NT2/D1 (cell line): Measurements from ENCODE around the gene MEGF9.
"Not testable (repeated sequence)": the region's sequence is repeated elsewhere in the genome, so short reads cannot be mapped to it uniquely, and the experiment has no call there.

Source experiments
- DNase-seq: peaks from one replicate; pipeline ENCODE4 v3.0.0-alpha.2; 2011; ENCODE audit warnings: low read depth, low spot score
- H3K27me3 ChIP-seq: 2 replicates; pipeline ENCODE4 v1.6.0; 2011; ENCODE audit warnings: mild to moderate bottlenecking; ENCODE audit not compliant: insufficient read length, insufficient read depth
- H3K36me3 ChIP-seq: 2 replicates; pipeline ENCODE4 v1.6.1; 2011; ENCODE audit warnings: mild to moderate bottlenecking, low read length, mixed read lengths; ENCODE audit not compliant: insufficient read depth, insufficient read length
- H3K4me1 ChIP-seq: 2 replicates; pipeline ENCODE4 v1.5.1; 2011; ENCODE audit not compliant: insufficient read depth, insufficient read length
- H3K4me3 ChIP-seq: 2 replicates; pipeline ENCODE4 v1.5.1; 2011; ENCODE audit warnings: low read depth; ENCODE audit not compliant: insufficient read length
- H3K9ac ChIP-seq: 2 replicates; pipeline ENCODE4 v1.6.0; 2011; ENCODE audit warnings: low read depth; ENCODE audit not compliant: insufficient read length
- H3K9me3 ChIP-seq: 2 replicates; pipeline ENCODE4 v1.5.1; 2011; ENCODE audit warnings: mild to moderate bottlenecking, low read length; ENCODE audit not compliant: insufficient read depth
- SUZ12 ChIP-seq: IDR thresholded peaks from 2 replicates; pipeline ENCODE4 v1.6.1; 2011; ENCODE audit not compliant: insufficient read length, insufficient read depth; ENCODE audit errors: extremely low read depth
- YY1 ChIP-seq: IDR thresholded peaks from 2 replicates; pipeline ENCODE4 v1.6.1; 2011; ENCODE audit not compliant: insufficient read length, insufficient read depth
- ZNF274 ChIP-seq: IDR thresholded peaks from 2 replicates; pipeline ENCODE4 v1.6.1; 2011; ENCODE audit warnings: mild to moderate bottlenecking, low read depth, low read length

Gene MEGF9

GRCh38 chr9:120556775-120557174 is 157.5 kb downstream of the MEGF9 start:
- Histone ChIP-seq H3K4me1 (no peaks in the 10 kb centered on the region), H3K9me3 (no peaks in the 10 kb centered on the region), H3K36me3 (peaks cover 29% of the 10 kb centered on the region), H3K27me3 (no peaks in the 10 kb centered on the region), H3K4me3 (no peak overlapping the region), H3K9ac (no peak overlapping the region)
- DNase-seq = no peak
- no peak for TF ChIP-seq YY1
- TF ChIP-seq SUZ12 = no peak
- no peak for TF ChIP-seq ZNF274

GRCh38 chr9:120555839-120556238 is 158.4 kb downstream of the MEGF9 start:
- TF ChIP-seq ZNF274 (no peak), YY1 (no peak), SUZ12 (no peak)
- DNase-seq = no peak
- no peaks in the 10 kb centered on the region for H3K9me3 ChIP-seq
- no peaks in the 10 kb centered on the region for H3K27me3 ChIP-seq
- no peak overlapping the region for H3K4me3 ChIP-seq
- H3K4me1 ChIP-seq = no peaks in the 10 kb centered on the region
- H3K9ac ChIP-seq = no peak overlapping the region
- peaks cover 28% of the 10 kb centered on the region for H3K36me3 ChIP-seq

- H3K36me3 ChIP-seq = peaks cover 47% of the 10 kb centered on the region
- H3K9me3 ChIP-seq, H3K27me3 ChIP-seq, H3K9ac ChIP-seq, H3K4me3 ChIP-seq, DNase-seq, H3K4me1 ChIP-seq: not testable (repeated sequence)
Measured at GRCh38 chr9:120552210-120552704, 162.0 kb downstream of the MEGF9 start.
